Kidney tubule cell (primary cell): ENCODE measurements around the gene RECK.

Source experiments
- DNase-seq: peaks from one replicate; pipeline ENCODE4 v3.0.0-alpha.2; 2018; ENCODE audit warnings: low spot score

The RECK gene

GRCh38 chr9:36138496-36138895 is 101.8 kb downstream of the RECK start:
- DNase-seq: no peak

GRCh38 chr9:36138901-36139300 is 102.2 kb downstream of the RECK start:
- DNase-seq: no peak

GRCh38 chr9:36140086-36141084 is 103.7 kb downstream of the RECK start:
- no peak for DNase-seq

- DNase-seq: peak; percentile 46
Observed at GRCh38 chr9:36141288-36141687, 104.6 kb downstream of the RECK start.

- no peak for DNase-seq
Observed at GRCh38 chr9:36141761-36142160, 105.0 kb downstream of the RECK start.

GRCh38 chr9:36142510-36143244 is 106.0 kb downstream of the RECK start:
- no peak for DNase-seq

GRCh38 chr9:36143245-36143641 is 106.5 kb downstream of the RECK start:
- no peak for DNase-seq

- DNase-seq: no peak
Observed at GRCh38 chr9:36144309-36145232, 107.9 kb downstream of the RECK start.

GRCh38 chr9:36145970-36146369 is 109.3 kb downstream of the RECK start:
- no peak for DNase-seq

GRCh38 chr9:36146651-36147050 is 109.9 kb downstream of the RECK start:
- no peak for DNase-seq

GRCh38 chr9:36147441-36148175 is 110.9 kb downstream of the RECK start:
- no peak for DNase-seq

GRCh38 chr9:36148311-36149051 is 111.8 kb downstream of the RECK start:
- peak; percentile 98 for DNase-seq

- peak; percentile 73 for DNase-seq
Observed at GRCh38 chr9:36149197-36149596, 112.5 kb downstream of the RECK start.

GRCh38 chr9:36150574-36151315 is 114.0 kb downstream of the RECK start:
- DNase-seq: no peak

GRCh38 chr9:36151316-36152210 is 114.8 kb downstream of the RECK start:
- DNase-seq: peak; percentile 6

- DNase-seq: no peak
Observed at GRCh38 chr9:36152741-36153438, 116.2 kb downstream of the RECK start.

GRCh38 chr9:36153746-36154145 is 117.0 kb downstream of the RECK start:
- DNase-seq: no peak

- DNase-seq: peak; percentile 81
Observed at GRCh38 chr9:36154331-36154952, 117.7 kb downstream of the RECK start.
